Memory B cell (primary cell): ENCODE results near the gene STK36.
A peak's percentile ranks its signal among the peaks of the same experiment; 100 is the strongest.
"Not testable (repeated sequence)": the region's sequence is repeated elsewhere in the genome, so short reads cannot be mapped to it uniquely, and the experiment has no call there.

Experiments used
- ATAC-seq: fragments of 150-1000 bp; cut with Tn5 transposase; 2 replicates; pipeline ENCODE4 v1.10.0; 2021; ENCODE audit warnings: low read depth, mild to moderate bottlenecking, moderate library complexity
- DNase-seq, 2 donors: peaks; one replicate each; pipeline ENCODE4 v3.0.0; 2022; ENCODE audit warnings: low spot score in 2 of 2
- H3K27ac Mint-ChIP-seq: one replicate; pipeline ENCODE4 v1.8.0; 2022; ENCODE audit warnings: mild to moderate bottlenecking, moderate library complexity, mixed read lengths
- H3K27me3 Mint-ChIP-seq: one replicate; pipeline ENCODE4 v1.8.0; 2022; ENCODE audit warnings: mixed read lengths
- H3K36me3 Mint-ChIP-seq: one replicate; pipeline ENCODE4 v1.8.0; 2022; ENCODE audit warnings: mild to moderate bottlenecking, mixed read lengths
- H3K4me1 Mint-ChIP-seq: one replicate; pipeline ENCODE4 v1.8.0; 2022; ENCODE audit warnings: mixed read lengths
- H3K4me3 Mint-ChIP-seq: one replicate; pipeline ENCODE4 v1.8.0; 2022; ENCODE audit warnings: mild to moderate bottlenecking, moderate library complexity, mixed read lengths
- H3K9me3 Mint-ChIP-seq: one replicate; pipeline ENCODE4 v1.8.0; 2022; ENCODE audit warnings: mixed read lengths

The STK36 gene

DNA sequence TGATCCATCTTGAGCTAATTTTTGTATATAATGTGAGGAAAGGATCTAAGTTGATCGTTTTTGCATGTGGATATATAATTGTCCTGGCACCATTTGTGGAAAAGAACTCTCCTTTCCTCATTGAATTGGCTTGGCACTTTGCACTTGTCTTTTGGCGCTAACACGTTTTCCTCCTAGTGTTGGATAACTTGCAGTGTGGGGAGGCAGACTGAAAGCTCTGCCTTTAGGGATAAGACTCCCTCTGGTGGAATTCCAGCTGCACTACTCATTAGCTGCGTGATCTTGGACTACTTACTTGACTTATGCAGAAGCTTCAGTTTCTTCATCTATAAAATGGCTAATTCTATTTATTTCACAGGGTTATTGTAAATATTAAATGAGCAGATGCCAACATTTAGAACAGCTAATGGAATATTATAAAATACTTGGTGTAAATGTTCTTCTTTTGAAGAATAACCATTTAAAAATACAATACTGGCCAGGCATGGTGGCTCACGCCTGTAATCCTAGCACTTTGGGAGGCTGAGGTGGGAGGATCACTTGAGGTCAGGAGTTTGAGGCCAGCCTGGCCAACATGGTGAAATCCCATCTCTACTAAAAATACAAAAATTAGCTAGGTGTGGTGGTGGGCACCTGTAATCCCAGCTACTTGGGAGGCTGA, 15.6 kb downstream of the STK36 start:
- not testable (repeated sequence) for H3K27me3 Mint-ChIP-seq, H3K27ac Mint-ChIP-seq, DNase-seq, H3K4me1 Mint-ChIP-seq, H3K4me3 Mint-ChIP-seq, H3K9me3 Mint-ChIP-seq
- ATAC-seq, result peak; percentile 68
- H3K36me3 Mint-ChIP-seq, result peaks cover 12% of the 10 kb centered on the region

DNA sequence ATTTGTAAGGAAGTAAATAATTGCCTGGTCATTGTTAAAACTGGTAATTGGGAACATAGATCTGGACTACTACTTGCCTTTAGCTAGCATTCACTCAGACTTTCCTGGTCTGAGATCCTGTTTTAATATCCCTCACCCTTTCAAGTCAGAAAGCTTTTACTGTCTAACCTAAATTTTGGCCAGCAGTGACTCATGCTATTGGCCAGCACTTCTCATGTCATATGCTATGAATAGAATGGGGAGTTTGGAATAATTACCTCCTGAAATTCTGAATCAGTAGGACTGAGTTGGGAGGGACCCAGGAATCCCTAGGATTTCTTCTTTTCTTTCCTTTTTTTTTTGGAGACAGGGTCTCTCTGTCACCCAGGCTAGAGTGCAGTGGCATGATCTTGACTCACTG, 19.3 kb downstream of the STK36 start:
- ATAC-seq, result no peak
- no peaks in the 10 kb centered on the region for H3K9me3 Mint-ChIP-seq
- no peak overlapping the region for H3K27ac Mint-ChIP-seq
- no peak for DNase-seq
- H3K27me3 Mint-ChIP-seq, result no peaks in the 10 kb centered on the region
- H3K4me1 Mint-ChIP-seq, result peaks cover 4% of the 10 kb centered on the region
- no peak overlapping the region for H3K4me3 Mint-ChIP-seq
- H3K36me3 Mint-ChIP-seq, result peaks cover 18% of the 10 kb centered on the region

DNA sequence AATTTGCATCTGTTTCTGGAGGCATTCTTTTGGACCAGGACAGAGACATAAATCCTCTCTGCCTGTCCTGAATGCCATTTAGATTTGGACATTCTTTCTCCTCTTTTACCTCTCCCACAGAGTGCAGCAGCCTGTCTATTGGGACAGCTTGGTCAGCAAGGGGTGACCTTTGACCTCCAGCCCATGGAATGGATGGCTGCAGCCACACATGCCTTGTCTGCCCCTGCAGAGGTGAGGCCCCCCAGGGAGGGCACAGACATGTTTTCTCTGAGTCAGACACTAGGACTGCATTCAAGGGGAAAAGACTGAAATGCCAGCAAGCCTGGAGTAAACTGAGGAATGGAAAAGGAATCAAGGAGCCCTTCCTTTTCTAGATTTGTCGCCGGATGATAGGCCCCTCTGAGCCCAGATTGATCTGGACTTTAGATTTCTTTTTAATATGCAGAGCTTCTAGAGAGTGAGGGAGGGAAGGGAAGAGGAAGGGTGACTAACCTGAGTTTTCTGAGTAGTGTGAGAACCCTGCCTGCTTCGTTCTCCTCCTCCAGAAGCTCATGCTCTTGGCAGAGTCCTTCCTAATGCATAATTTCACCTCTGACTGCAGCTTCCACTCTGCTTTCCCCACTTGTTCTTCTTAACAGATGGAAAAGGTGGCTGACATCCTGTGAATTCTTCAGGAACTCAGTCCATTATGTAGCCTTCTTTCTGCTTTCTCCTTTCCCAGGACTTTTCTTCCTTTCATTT, 22.7 kb downstream of the STK36 start:
- ATAC-seq (no peak), DNase-seq (no peak)
- H3K27me3 Mint-ChIP-seq, result no peaks in the 10 kb centered on the region
- H3K9me3 Mint-ChIP-seq, result no peaks in the 10 kb centered on the region
- H3K36me3 Mint-ChIP-seq, result peaks cover 18% of the 10 kb centered on the region
- H3K4me3 Mint-ChIP-seq, result no peak overlapping the region
- no peaks in the 10 kb centered on the region for H3K4me1 Mint-ChIP-seq
- H3K27ac Mint-ChIP-seq, result no peak overlapping the region

DNA sequence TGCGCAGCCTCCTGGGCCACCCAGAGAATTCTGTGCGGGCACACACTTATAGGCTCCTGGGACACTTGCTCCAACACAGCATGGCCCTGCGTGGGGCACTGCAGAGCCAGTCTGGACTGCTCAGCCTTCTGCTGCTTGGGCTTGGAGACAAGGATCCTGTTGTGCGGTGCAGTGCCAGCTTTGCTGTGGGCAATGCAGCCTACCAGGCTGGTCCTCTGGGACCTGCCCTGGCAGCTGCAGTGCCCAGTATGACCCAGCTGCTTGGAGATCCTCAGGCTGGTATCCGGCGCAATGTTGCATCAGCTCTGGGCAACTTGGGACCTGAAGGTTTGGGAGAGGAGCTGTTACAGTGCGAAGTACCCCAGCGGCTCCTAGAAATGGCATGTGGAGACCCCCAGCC, 27.0 kb downstream of the STK36 start:
- Mint-ChIP-seq H3K27ac (no peak overlapping the region), H3K4me3 (no peak overlapping the region), H3K36me3 (peaks cover 10% of the 10 kb centered on the region), H3K4me1 (no peaks in the 10 kb centered on the region), H3K9me3 (no peaks in the 10 kb centered on the region), H3K27me3 (no peaks in the 10 kb centered on the region)
- no peak for DNase-seq
- ATAC-seq, result no peak

DNA sequence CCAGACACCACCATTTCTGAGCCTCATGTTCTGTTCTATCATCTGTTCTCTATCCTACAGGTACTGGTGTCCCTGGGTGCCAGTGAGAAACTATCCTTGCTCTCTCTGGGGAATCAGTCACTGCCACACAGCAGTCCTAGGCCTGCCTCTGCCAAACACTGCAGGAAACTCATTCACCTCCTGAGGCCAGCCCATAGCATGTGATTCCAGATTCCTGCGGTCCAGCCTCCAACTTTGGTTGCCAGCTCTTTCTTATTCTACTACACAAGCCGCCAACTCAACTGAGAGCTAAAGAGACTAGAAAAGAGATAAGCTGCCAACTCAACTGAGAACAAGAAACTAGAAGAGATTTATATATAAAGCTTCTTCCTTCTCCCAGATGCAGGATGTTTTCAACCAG, 29.9 kb downstream of the STK36 start:
- ATAC-seq (no peak), DNase-seq (no peak)
- no peaks in the 10 kb centered on the region for H3K9me3 Mint-ChIP-seq
- no peak overlapping the region for H3K27ac Mint-ChIP-seq
- no peaks in the 10 kb centered on the region for H3K27me3 Mint-ChIP-seq
- H3K4me3 Mint-ChIP-seq, result no peak overlapping the region
- H3K4me1 Mint-ChIP-seq, result no peaks in the 10 kb centered on the region
- peaks cover 8% of the 10 kb centered on the region for H3K36me3 Mint-ChIP-seq

DNA sequence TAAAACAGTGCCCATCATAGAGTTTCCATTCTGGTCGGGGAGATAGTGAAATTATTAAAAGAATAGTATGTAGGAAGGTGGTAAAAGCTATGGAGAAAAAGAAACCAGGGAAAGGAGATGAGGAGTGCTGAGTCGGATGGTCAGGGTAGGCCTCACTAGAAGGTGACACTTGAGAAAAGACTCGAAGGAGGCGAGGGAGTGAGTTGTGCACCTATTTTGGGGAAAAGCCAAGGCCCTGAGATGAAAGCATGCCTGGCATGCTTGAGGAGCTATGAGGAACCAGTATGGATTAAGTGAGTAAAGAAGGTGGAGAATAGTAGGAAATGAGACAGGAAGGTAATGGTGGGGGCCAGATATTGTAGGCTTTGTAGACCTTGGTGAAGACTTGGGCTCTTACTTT, 31.5 kb downstream of the STK36 start:
- no peak for ATAC-seq
- no peaks in the 10 kb centered on the region for H3K4me1 Mint-ChIP-seq
- DNase-seq, result no peak
- H3K36me3 Mint-ChIP-seq, result peaks cover 8% of the 10 kb centered on the region
- H3K27ac Mint-ChIP-seq, result no peak overlapping the region
- H3K9me3 Mint-ChIP-seq, result no peaks in the 10 kb centered on the region
- H3K4me3 Mint-ChIP-seq, result no peak overlapping the region
- no peaks in the 10 kb centered on the region for H3K27me3 Mint-ChIP-seq

DNA sequence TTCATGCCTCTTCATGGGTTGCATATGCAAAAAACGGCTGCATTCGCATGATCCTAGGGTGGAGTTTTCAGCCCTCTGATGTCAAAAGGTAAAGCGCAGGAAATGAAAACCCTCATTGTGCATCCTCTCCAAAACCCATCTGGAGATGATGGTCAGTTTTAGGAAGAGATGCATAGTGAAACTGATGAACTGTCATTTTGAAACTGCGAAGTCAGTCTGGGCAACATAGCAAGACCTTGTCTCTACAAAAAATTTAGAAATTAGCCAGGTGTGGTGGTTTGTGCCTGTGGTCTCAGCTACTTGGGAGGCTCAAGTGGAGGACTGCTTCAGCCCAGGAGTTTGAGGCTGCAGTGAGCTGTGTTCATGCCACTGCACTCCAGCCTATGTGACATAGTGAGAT, 36.2 kb downstream of the STK36 start:
- H3K9me3 Mint-ChIP-seq, result no peaks in the 10 kb centered on the region
- ATAC-seq (no peak), DNase-seq (no peak)
- no peaks in the 10 kb centered on the region for H3K27me3 Mint-ChIP-seq
- peaks cover 8% of the 10 kb centered on the region for H3K4me1 Mint-ChIP-seq
- H3K36me3 Mint-ChIP-seq, result no peaks in the 10 kb centered on the region
- no peak overlapping the region for H3K27ac Mint-ChIP-seq
- no peak overlapping the region for H3K4me3 Mint-ChIP-seq

DNA sequence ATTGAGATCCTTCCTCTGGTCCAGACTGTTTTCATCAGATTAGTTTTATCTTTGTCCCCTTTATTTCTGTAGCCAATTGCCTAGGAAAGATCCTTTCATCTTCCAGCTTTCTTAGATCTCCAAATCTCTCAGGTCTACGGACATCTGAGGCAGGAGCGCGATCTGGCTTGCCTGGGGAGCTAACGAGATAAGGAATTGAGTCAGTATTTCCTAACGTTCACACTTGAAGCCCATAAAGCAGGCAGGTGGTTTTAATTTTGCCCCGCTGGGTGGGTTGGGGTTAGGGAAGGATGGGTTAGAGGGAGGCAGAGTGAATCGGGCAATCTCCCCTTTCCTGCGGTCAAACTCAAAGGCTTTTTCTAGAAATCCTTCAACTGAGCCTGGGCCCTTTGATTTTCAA, 38.0 kb downstream of the STK36 start:
- Mint-ChIP-seq H3K4me3 (no peak overlapping the region), H3K4me1 (peaks cover 15% of the 10 kb centered on the region), H3K9me3 (no peaks in the 10 kb centered on the region), H3K27ac (no peak overlapping the region), H3K27me3 (no peaks in the 10 kb centered on the region), H3K36me3 (no peaks in the 10 kb centered on the region)
- ATAC-seq (no peak), DNase-seq (no peak)

DNA sequence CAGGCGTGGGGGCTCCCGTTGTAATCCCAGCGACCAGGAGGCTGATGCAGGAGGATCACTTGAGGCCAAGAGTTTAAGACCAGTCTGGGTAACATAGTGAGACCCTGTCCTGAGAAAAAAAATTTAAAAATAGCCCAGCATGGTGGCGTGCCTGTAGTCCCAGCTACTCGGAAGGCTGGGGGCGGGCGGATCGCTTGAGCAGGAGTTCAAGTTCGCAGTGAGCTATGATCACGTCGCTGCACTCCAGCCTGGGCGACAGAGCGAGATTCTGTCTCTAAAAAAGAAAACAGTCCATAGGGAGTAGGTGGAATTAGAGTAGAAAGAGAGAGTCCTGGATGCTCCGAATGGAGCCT, 38.4 kb downstream of the STK36 start:
- Mint-ChIP-seq H3K27ac (no peak overlapping the region), H3K36me3 (no peaks in the 10 kb centered on the region), H3K27me3 (no peaks in the 10 kb centered on the region), H3K4me3 (peak overlapping the region; percentile 97), H3K4me1 (peaks cover 15% of the 10 kb centered on the region), H3K9me3 (no peaks in the 10 kb centered on the region)
- DNase-seq, result no peak
- ATAC-seq, result no peak

DNA sequence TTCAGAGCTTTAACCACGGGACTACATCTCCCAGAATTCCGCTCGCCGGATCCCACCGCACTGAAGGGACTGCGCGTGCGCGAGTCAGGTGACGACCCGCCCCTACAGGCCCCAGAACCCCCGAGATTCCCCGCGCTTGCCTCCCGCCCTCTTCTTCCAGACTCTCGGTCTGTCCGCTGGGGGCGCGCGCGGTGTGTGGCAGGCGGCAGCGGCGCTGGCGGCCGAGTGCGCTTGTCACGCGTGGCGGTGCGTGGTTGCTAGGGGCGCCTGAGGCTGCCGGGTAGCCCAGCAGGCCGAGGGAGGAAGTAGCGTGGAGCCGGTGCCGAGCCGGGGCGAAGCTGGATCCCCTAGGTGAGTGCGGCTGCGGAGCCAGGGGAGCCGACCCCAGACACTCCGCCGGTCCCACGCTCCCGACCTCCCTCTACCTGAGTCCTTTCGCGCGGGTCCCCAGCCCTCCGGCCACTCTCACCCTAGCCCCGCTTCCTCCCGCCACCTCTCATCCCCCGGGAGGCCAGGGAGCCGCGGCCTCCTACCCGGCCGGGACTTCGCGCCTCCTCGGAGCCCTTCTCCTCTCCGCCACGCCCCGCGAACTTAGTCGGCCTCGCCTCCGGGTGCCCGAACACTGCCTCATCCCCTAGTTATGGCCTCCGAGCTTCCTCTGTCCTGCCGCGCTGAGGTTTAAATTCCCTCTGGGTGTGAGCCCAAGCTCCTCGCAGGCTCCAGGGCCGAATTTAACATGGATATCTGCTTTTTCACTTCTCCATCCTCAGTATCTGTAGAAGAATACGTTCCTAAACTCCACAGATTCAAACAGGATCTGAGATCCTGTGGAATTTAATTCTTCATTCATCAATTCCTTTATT, 39.0 kb downstream of the STK36 start, which contains the start of gene TTLL4:
Gene TTLL4, plus strand, starts transcription at position 149 of the 863 bp plus-strand sequence. CDS start 26,842 bp downstream, outside the sequence.
- H3K9me3 Mint-ChIP-seq, result no peaks in the 10 kb centered on the region
- H3K27ac Mint-ChIP-seq, result peak within 1 kb of the TSS; percentile 95
- DNase-seq (peak; percentile 98 to 100), ATAC-seq (peak; percentile 93)
- H3K36me3 Mint-ChIP-seq, result peaks cover 2% of the 10 kb centered on the region
- peak within 1 kb of the TSS; percentile 97 for H3K4me3 Mint-ChIP-seq
- H3K27me3 Mint-ChIP-seq, result no peaks in the 10 kb centered on the region
- H3K4me1 Mint-ChIP-seq, result peaks cover 15% of the 10 kb centered on the region

DNA sequence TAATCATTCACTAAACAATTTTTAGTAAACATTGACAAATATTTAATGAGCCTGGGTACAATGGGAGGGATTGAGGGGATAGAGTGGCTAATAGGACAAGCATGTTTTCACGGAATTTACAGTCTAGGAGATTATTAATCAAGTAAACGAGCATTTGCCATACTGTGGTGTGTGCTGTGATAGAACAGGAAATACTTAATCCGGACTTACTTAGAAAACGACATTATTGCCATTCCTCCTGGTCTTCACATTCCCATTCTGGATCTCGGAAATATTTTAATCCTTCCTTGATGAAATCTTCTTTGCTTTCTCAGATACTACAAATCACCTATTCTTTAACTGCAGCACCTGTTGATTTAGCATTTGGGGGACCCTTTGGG, 39.7 kb downstream of the STK36 start:
- H3K4me3 Mint-ChIP-seq, result peak overlapping the region; percentile 97
- peaks cover 2% of the 10 kb centered on the region for H3K36me3 Mint-ChIP-seq
- H3K27ac Mint-ChIP-seq, result peak overlapping the region; percentile 95
- no peaks in the 10 kb centered on the region for H3K27me3 Mint-ChIP-seq
- no peak for ATAC-seq
- DNase-seq, result no peak
- H3K4me1 Mint-ChIP-seq, result peaks cover 15% of the 10 kb centered on the region
- no peaks in the 10 kb centered on the region for H3K9me3 Mint-ChIP-seq

DNA sequence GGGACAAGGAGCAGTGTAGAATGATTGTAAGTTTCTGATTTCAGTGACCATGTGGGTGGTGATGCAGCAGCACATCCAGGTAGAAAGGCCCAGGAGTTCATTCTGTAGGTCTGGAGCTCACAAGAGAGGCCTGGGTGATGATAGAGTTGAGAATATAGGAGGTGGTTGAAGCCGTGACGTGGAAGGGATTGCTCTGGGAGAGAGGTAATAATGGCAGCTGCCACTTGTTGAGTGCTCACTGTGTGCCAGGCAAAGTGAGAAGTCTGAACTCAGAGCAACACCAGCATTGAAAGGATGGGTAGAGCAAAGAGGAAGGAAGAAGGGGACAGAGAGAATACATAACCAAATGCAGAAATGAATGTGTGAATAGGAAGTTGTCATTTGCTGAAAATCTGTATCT, 42.0 kb downstream of the STK36 start:
- Mint-ChIP-seq H3K27ac (peak overlapping the region; percentile 24), H3K36me3 (peaks cover 2% of the 10 kb centered on the region), H3K27me3 (no peaks in the 10 kb centered on the region), H3K4me1 (peaks cover 18% of the 10 kb centered on the region), H3K4me3 (no peak overlapping the region), H3K9me3 (no peaks in the 10 kb centered on the region)
- ATAC-seq, result no peak
- DNase-seq, result no peak

DNA sequence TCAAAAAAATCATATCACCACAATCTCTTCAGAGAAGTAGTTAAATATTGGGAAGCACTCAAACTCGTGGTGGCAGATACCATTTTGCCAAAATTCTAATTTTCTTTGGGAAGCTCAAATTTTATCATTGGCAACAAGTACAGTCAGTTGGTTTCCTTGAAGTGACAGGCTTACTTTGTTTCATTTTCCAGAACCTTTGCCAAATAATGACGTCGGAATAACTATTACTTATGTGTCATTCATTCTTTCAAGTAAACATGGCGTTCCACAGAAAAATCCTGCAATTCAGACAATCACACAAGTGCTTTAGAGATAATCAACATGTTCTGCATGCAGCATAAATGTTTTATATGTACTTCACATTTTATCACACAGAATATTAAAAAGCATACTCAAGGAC, 44.2 kb downstream of the STK36 start:
- Mint-ChIP-seq H3K4me1 (peaks cover 26% of the 10 kb centered on the region), H3K27me3 (no peaks in the 10 kb centered on the region), H3K9me3 (no peaks in the 10 kb centered on the region), H3K27ac (no peak overlapping the region), H3K4me3 (no peak overlapping the region), H3K36me3 (peaks cover 10% of the 10 kb centered on the region)
- no peak for ATAC-seq
- no peak for DNase-seq

DNA sequence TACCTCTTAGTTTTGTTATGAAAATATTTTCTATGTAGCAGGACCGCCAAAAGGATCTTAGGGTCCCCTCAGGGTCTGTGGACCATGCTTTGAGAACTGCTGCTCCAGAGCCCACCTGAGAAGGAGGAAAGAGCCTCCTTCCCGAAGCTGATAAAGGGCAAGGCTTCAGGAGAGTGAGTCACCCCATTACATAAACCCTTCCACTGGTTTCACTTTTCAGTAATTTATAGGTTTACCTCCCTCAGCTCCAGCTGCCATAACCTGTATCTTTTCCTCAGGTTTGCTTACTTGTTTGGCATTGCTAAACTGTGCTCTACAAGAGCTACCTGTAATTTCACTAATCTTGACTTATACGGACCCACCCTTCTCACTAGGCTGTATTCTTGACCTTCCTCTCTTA, 45.4 kb downstream of the STK36 start:
- Mint-ChIP-seq H3K27ac (no peak overlapping the region), H3K4me1 (peaks cover 19% of the 10 kb centered on the region), H3K36me3 (peaks cover 10% of the 10 kb centered on the region), H3K4me3 (no peak overlapping the region), H3K9me3 (no peaks in the 10 kb centered on the region), H3K27me3 (no peaks in the 10 kb centered on the region)
- ATAC-seq (no peak), DNase-seq (no peak)
